HUDEP-2 (cell line): Measurements from ENCODE around the gene IYD.

Experiments used
- DNase-seq, 76 experiments: peaks; one replicate each; lab custom pipeline; 2025; ENCODE audit not compliant: unreplicated experiment in 76 of 76; lab: John Stamatoyannopoulos, UW

The IYD gene

GRCh38 chr6:150394053-150394898 is 25.5 kb downstream of the IYD start:
- no peak for DNase-seq

- no peak for DNase-seq
Observed at GRCh38 chr6:150394899-150395295, 26.1 kb downstream of the IYD start.

GRCh38 chr6:150395388-150396009 is 26.7 kb downstream of the IYD start:
- peak in 29 of 76 experiments; percentile 7 to 67 (median 33) for DNase-seq

- no peak for DNase-seq
Observed at GRCh38 chr6:150403458-150404246, 34.8 kb downstream of the IYD start.

GRCh38 chr6:150406948-150407347 is 38.1 kb downstream of the IYD start:
- DNase-seq = no peak

- DNase-seq = no peak
Observed at GRCh38 chr6:150408842-150409241, 40.0 kb downstream of the IYD start.

- DNase-seq = peak in 1 of 76 experiments; percentile 29
Observed at GRCh38 chr6:150409576-150410066, 40.8 kb downstream of the IYD start.

GRCh38 chr6:150410399-150410798 is 41.6 kb downstream of the IYD start:
- no peak for DNase-seq

- no peak for DNase-seq
Observed at GRCh38 chr6:150410906-150411305, 42.1 kb downstream of the IYD start.

GRCh38 chr6:150412221-150412620 is 43.4 kb downstream of the IYD start:
- no peak for DNase-seq

GRCh38 chr6:150413198-150413597 is 44.4 kb downstream of the IYD start:
- DNase-seq = no peak

- DNase-seq = peak in 4 of 76 experiments; percentile 6 to 28 (median 10)
Observed at GRCh38 chr6:150413781-150414281, 45.0 kb downstream of the IYD start.

GRCh38 chr6:150416128-150416527 is 47.3 kb downstream of the IYD start:
- no peak for DNase-seq

- DNase-seq = no peak
Observed at GRCh38 chr6:150417250-150417649, 48.4 kb downstream of the IYD start.

GRCh38 chr6:150417899-150418826 is 49.4 kb downstream of the IYD start:
- DNase-seq = peak in 34 of 76 experiments; percentile 5 to 70 (median 34)

GRCh38 chr6:150418827-150419594 is 50.2 kb downstream of the IYD start:
- DNase-seq = peak in 38 of 76 experiments; percentile 5 to 68 (median 36)

- DNase-seq = no peak
Observed at GRCh38 chr6:150420428-150420827, 51.6 kb downstream of the IYD start.

- no peak for DNase-seq
Observed at GRCh38 chr6:150420926-150421325, 52.1 kb downstream of the IYD start.

- no peak for DNase-seq
Observed at GRCh38 chr6:150425508-150425907, 56.7 kb downstream of the IYD start.
